ENCODE results near the gene MEGF8. TPM values are rescaled to one million over a fixed set of nuclear protein-coding genes. Genes with fewer than 3 reads are reported as not detected.

MEGF8 gene
- total and polyA plus RNA-seq, 9 of the 15 experiments (the other 6 are each of a cell fraction or from before 2014, with no cell fraction given) = 0.28 to 13.1 (median 3.0) TPM

DNA sequence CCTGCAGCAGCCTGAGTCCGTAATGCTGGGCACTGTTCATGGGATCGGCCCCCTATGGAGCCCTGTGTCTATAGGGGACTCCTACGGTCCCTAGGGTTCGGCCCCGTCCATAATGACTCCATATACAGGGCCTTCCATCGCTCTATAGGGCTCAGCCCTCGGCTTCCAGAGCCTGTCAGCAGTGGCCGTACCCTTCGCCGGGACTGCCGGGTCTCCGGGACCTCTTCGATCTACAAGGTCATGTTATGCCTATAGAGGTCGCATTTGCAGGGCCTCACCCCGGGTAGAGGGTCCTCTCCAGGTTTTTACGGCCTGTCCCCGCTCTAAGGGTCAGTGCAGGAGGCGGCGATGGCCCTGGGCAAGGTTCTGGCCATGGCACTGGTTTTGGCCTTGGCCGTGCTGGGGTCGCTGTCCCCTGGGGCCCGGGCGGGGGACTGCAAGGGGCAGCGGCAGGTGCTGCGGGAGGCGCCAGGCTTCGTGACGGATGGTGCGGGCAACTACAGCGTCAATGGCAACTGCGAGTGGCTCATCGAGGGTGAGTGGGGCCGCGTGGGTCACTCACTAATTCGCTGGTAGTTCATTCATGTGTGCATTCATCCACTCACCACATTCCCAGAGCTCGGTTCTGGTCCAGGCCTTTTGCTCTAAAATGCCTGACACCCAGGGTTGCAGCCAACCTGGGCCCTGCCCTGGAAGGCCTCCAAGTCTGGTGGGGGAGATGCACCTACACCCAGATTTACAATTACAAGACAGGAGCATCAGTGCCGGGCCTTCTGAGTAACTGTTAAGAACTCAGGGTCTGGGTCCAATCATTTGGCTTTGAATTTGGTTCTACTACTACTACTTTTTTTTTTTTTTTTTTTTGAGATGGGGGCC, 699 bp downstream of the MEGF8 start (continued):
- TF ChIP-seq CBX1 (IDR thresholded peaks at IDR 0.05; ENCODE audit: low read depth) = no peak
- TF ChIP-seq PHB2 (IDR thresholded peaks at IDR 0.05; ENCODE audit: low read depth) = no peak
- TF ChIP-seq ZBTB7A (IDR thresholded peaks at IDR 0.05; ENCODE audit: borderline replicate concordance, control insufficient read depth, low read depth, low read length) = peak; percentile 45; the same call in 1 of the 2 replicates
- TF ChIP-seq TAF7 (tag; IDR thresholded peaks at IDR 0.05) = no peak
- TF ChIP-seq PHF8 (IDR thresholded peaks at IDR 0.05; ENCODE audit: borderline replicate concordance, low read length) = peak; percentile 50; the same call in 1 of the 2 replicates
- TF ChIP-seq ZNF57 (CRISPR knock-in tag; IDR thresholded peaks at IDR 0.05) = no peak
- TF ChIP-seq NR1H2 (CRISPR knock-in tag; IDR thresholded peaks at IDR 0.05) = no peak
- no peak for TF ChIP-seq ZBTB33 (CRISPR knock-in tag; IDR thresholded peaks at IDR 0.05)
- no peak for TF ChIP-seq ZNF3 (CRISPR knock-in tag; IDR thresholded peaks at IDR 0.05)
- TF ChIP-seq EGR1 (conservative IDR thresholded peaks at IDR 0.05) = no peak
- TF ChIP-seq, protein P1, sequence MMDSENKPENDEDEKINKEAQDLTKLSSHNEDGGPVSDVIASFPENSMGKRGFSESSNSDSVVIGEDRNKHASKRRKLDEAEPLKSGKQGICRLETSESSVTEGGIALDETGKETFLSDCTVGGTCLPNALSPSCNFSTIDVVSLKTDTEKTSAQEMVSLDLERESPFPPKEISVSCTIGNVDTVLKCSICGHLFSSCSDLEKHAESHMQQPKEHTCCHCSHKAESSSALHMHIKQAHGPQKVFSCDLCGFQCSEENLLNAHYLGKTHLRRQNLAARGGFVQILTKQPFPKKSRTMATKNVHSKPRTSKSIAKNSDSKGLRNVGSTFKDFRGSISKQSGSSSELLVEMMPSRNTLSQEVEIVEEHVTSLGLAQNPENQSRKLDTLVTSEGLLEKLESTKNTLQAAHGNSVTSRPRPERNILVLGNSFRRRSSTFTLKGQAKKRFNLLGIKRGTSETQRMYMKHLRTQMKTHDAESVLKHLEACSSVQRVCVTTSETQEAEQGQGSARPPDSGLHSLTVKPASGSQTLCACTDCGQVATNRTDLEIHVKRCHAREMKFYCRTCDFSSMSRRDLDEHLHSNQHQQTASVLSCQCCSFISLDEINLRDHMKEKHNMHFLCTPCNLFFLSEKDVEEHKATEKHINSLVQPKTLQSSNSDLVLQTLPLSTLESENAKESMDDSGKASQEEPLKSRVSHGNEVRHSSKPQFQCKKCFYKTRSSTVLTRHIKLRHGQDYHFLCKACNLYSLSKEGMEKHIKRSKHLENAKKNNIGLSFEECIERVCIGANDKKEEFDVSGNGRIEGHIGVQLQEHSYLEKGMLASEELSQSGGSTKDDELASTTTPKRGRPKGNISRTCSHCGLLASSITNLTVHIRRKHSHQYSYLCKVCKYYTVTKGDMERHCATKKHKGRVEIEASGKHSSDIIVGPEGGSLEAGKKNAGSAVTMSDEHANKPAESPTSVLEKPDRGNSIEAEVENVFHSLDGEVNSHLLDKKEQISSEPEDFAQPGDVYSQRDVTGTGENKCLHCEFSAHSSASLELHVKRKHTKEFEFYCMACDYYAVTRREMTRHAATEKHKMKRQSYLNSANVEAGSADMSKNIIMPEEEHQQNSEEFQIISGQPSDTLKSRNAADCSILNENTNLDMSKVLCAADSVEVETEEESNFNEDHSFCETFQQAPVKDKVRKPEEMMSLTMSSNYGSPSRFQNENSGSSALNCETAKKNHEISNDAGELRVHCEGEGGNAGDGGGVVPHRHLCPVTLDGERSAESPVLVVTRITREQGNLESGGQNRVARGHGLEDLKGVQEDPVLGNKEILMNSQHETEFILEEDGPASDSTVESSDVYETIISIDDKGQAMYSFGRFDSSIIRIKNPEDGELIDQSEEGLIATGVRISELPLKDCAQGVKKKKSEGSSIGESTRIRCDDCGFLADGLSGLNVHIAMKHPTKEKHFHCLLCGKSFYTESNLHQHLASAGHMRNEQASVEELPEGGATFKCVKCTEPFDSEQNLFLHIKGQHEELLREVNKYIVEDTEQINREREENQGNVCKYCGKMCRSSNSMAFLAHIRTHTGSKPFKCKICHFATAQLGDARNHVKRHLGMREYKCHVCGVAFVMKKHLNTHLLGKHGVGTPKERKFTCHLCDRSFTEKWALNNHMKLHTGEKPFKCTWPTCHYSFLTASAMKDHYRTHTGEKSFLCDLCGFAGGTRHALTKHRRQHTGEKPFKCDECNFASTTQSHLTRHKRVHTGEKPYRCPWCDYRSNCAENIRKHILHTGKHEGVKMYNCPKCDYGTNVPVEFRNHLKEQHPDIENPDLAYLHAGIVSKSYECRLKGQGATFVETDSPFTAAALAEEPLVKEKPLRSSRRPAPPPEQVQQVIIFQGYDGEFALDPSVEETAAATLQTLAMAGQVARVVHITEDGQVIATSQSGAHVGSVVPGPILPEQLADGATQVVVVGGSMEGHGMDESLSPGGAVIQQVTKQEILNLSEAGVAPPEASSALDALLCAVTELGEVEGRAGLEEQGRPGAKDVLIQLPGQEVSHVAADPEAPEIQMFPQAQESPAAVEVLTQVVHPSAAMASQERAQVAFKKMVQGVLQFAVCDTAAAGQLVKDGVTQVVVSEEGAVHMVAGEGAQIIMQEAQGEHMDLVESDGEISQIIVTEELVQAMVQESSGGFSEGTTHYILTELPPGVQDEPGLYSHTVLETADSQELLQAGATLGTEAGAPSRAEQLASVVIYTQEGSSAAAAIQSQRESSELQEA (IDR thresholded peaks at IDR 0.05; ENCODE audit: low read depth) = no peak
- TF ChIP-seq GTF2E2 (tag; IDR thresholded peaks at IDR 0.05) = no peak
- TF ChIP-seq ZNF41 (CRISPR knock-in tag; conservative IDR thresholded peaks at IDR 0.05) = no peak
- no peak for TF ChIP-seq HNRNPL (IDR thresholded peaks at IDR 0.05; ENCODE audit: low read depth, low read length)

Measured in K562 (cell line).